K562 (cell line): ENCODE measurements around the gene SLC1A5. TPM values are rescaled to one million over a fixed set of nuclear protein-coding genes. Genes with fewer than 3 reads are reported as not detected.

Experiments
- ATAC-seq: fragments of 200-7000 bp; cut with Tn5 transposase; 3 replicates; pipeline ENCODE4 v1.9.1; 2020; ENCODE audit warnings: moderate library complexity
- BruUV-seq: library from RNA; stranded (reverse); fragments of 400-500 nt; replicated peaks from 2 replicates; lab custom pipeline; 2021; lab: Mats Ljungman, UMichigan
- CTCF ChIA-PET: fragments of 300-600 bp; formaldehyde crosslinking; extraction: SDS; loops from one replicate; lab custom pipeline; 2021; ENCODE audit warnings: low intra/inter-chr PET ratio; lab: Yijun Ruan, JAX
- POLR2A ChIA-PET: fragments of 300-600, 350-650 bp; sonication (Branson Sonifier 250); formaldehyde crosslinking; extraction: SDS; loops from one replicate; lab custom pipeline; 2021; ENCODE audit warnings: antibody characterized with exemption, inconsistent platforms; lab: Yijun Ruan, JAX
- DNase-seq, 4 experiments: peaks; one replicate each; pipeline versions ENCODE4 v3.0.0 to v3.0.0-alpha.2; 2011 to 2018; ENCODE audit warnings: low spot score in 3 of 4, mixed read lengths in 3 of 4; ENCODE audit errors: extremely low read depth in 1 of 4
- FAIRE-seq: peaks from 2 replicates; lab custom pipeline; 2011; peaks lifted over from hg19 to GRCh38; lab: Jason Lieb, UNC
- H2AFZ ChIP-seq: 2 replicates; pipeline ENCODE4 v1.6.0; 2011; ENCODE audit warnings: low read depth, low read length, control low read depth, inconsistent platforms
- H3K27ac ChIP-seq: fragments of 200-600 bp; 3 replicates; pipeline ENCODE4 v1.8.0; 2011; ENCODE audit warnings: low read depth, mild to moderate bottlenecking, control low read depth, inconsistent platforms, low read length, moderate library complexity, mixed read lengths; ENCODE audit errors: extremely low read depth
- H3K27me3 ChIP-seq, 2 experiments: fragments of 300-600 bp in 1 of 2; 2 replicates in 1 of 2; 3 replicates in 1 of 2; pipeline versions ENCODE4 v1.6.0 to v1.8.0; 2011; ENCODE audit warnings: inconsistent platforms in 2 of 2, low read length in 2 of 2, mild to moderate bottlenecking in 1 of 2, mixed read lengths in 1 of 2, moderate library complexity in 1 of 2; ENCODE audit not compliant: control insufficient read depth in 2 of 2, insufficient read depth in 2 of 2
- H3K36me3 ChIP-seq: fragments of 300-600 bp; 3 replicates; pipeline ENCODE4 v1.8.0; 2011; ENCODE audit warnings: mild to moderate bottlenecking, low read length, inconsistent platforms; ENCODE audit not compliant: control insufficient read depth, insufficient read depth
- H3K4me1 ChIP-seq, 2 experiments: fragments of 200-600 bp in 1 of 2; replicated peaks in 1 of 2; 2 replicates in 1 of 2; 3 replicates in 1 of 2; pipeline versions ENCODE4 v1.5.1 to v1.8.0; 2011; ENCODE audit warnings: inconsistent platforms in 2 of 2, low read length in 2 of 2, mild to moderate bottlenecking in 1 of 2, mixed read lengths in 1 of 2, moderate library complexity in 1 of 2; ENCODE audit not compliant: control insufficient read depth in 2 of 2, insufficient read depth in 2 of 2
- H3K4me2 ChIP-seq: 2 replicates; pipeline ENCODE4 v1.6.1; 2011; ENCODE audit warnings: low read length, control low read depth, inconsistent platforms, mixed read lengths; ENCODE audit not compliant: insufficient read depth
- H3K4me3 ChIP-seq: fragments of 200-600 bp; sonication (generic), shearing (Covaris generic); 2 replicates; pipeline ENCODE4 v1.5.1; 2016; ENCODE audit warnings: control low read depth, inconsistent platforms
- H3K79me2 ChIP-seq: fragments of 200-600 bp; 3 replicates; pipeline ENCODE4 v1.8.0; 2011; ENCODE audit warnings: low read length, inconsistent platforms; ENCODE audit not compliant: control insufficient read depth, insufficient read depth
- H3K9ac ChIP-seq, 2 experiments: 2 replicates each; pipeline versions ENCODE4 v1.6.0 to v1.6.1; 2011; ENCODE audit warnings: low read depth in 2 of 2, low read length in 2 of 2, control low read depth in 1 of 2, inconsistent platforms in 1 of 2, mild to moderate bottlenecking in 1 of 2, mixed read lengths in 1 of 2; ENCODE audit not compliant: insufficient read depth in 1 of 2
- H3K9me1 ChIP-seq: one replicate; pipeline ENCODE4 v1.6.0; 2011; ENCODE audit warnings: inconsistent platforms, mild to moderate bottlenecking, low read length, moderate library complexity; ENCODE audit not compliant: control insufficient read depth, insufficient read depth
- H3K9me3 ChIP-seq: replicated peaks from 2 replicates; pipeline ENCODE4 v1.5.1; 2011; ENCODE audit warnings: low read depth, low read length, inconsistent platforms; ENCODE audit not compliant: control insufficient read depth, insufficient read depth
- H4K20me1 ChIP-seq: replicated peaks from 2 replicates; pipeline ENCODE4 v1.6.1; 2011; ENCODE audit warnings: low read length, inconsistent platforms, mixed read lengths; ENCODE audit not compliant: control insufficient read depth, insufficient read depth
- CBFB ChIP-seq: sonication (generic); formaldehyde crosslinking; IDR thresholded peaks from 2 replicates; pipeline ENCODE4 v1.4.0; 2020; ENCODE audit warnings: mild to moderate bottlenecking, missing genetic modification reagents
- CCNT2 ChIP-seq: IDR thresholded peaks from 2 replicates; pipeline ENCODE4 v1.6.1; 2011; ENCODE audit warnings: borderline replicate concordance, low read depth, mild to moderate bottlenecking, moderate library complexity, mixed read lengths, low read length; ENCODE audit not compliant: insufficient read length; ENCODE audit errors: extremely low read depth
- CREB1 ChIP-seq, 2 experiments: sonication (generic) in 1 of 2; formaldehyde crosslinking in 1 of 2; IDR thresholded peaks; 2 replicates each; pipeline versions ENCODE4 v1.6.1 to v1.8.0; 2012 to 2022; ENCODE audit warnings: inconsistent platforms in 1 of 2, mild to moderate bottlenecking in 1 of 2, missing genetic modification reagents in 1 of 2, moderate library complexity in 1 of 2
- EWSR1 ChIP-seq: fragments of 450-650 bp; IDR thresholded peaks from 2 replicates; pipeline ENCODE4 v1.6.1; 2018; ENCODE audit warnings: borderline replicate concordance, mild to moderate bottlenecking, low read depth, moderate library complexity; ENCODE audit not compliant: partially characterized antibody
- FOXP1 ChIP-seq: sonication (generic); formaldehyde crosslinking; IDR thresholded peaks from 2 replicates; pipeline ENCODE4 v1.8.0; 2022; ENCODE audit warnings: mild to moderate bottlenecking, missing genetic modification reagents
- IRF2 ChIP-seq: sonication (generic); formaldehyde crosslinking; IDR thresholded peaks from 2 replicates; pipeline ENCODE4 v1.8.1; 2022; ENCODE audit warnings: mild to moderate bottlenecking, missing genetic modification reagents
- MTF1 ChIP-seq: fragments of 250-450 bp; sonication (Bioruptor Pico); IDR thresholded peaks from 2 replicates; pipeline ENCODE4 v1.9.0; 2021; ENCODE audit warnings: moderate library complexity, mild to moderate bottlenecking, inconsistent platforms, borderline replicate concordance
- NFIC ChIP-seq: fragments of 450-650 bp; IDR thresholded peaks from 2 replicates; pipeline ENCODE4 v1.6.1; 2017; ENCODE audit warnings: mild to moderate bottlenecking, inconsistent platforms
- NR1H2 ChIP-seq: sonication (generic); formaldehyde crosslinking; IDR thresholded peaks from 2 replicates; pipeline ENCODE4 v1.4.0; 2020; ENCODE audit warnings: mild to moderate bottlenecking, missing genetic modification reagents
- PHTF2 ChIP-seq: fragments of 250-450 bp; sonication (Bioruptor Pico); IDR thresholded peaks from 2 replicates; pipeline ENCODE4 v1.5.0; 2021; ENCODE audit warnings: mild to moderate bottlenecking
- SMARCA5 ChIP-seq: fragments of 450-650 bp; IDR thresholded peaks from 2 replicates; pipeline ENCODE4 v1.6.1; 2016
- ZNF133 ChIP-seq: fragments of 250-450 bp; sonication (Bioruptor Pico); IDR thresholded peaks from 2 replicates; pipeline ENCODE4 v1.4.0; 2020; ENCODE audit warnings: mild to moderate bottlenecking
- ZNF174 ChIP-seq: fragments of 250-450 bp; sonication (Bioruptor Pico); IDR thresholded peaks from 2 replicates; pipeline ENCODE4 v1.4.0; 2020; ENCODE audit warnings: mild to moderate bottlenecking
- ZNF239 ChIP-seq: fragments of 250-450 bp; sonication (Bioruptor Pico); IDR thresholded peaks from 2 replicates; pipeline ENCODE4 v1.4.0; 2020; ENCODE audit warnings: mild to moderate bottlenecking
- ZNF644 ChIP-seq: fragments of 200-800 bp; sonication (Bioruptor generic); IDR thresholded peaks from 2 replicates; pipeline ENCODE4 v1.6.1; 2016; ENCODE audit warnings: low read depth, missing genetic modification characterization, missing compliant biosample characterization
- ZNF77 ChIP-seq: fragments of 250-450 bp; sonication (Bioruptor Pico); IDR thresholded peaks from 2 replicates; pipeline ENCODE4 v1.5.0; 2020
- ZSCAN29 ChIP-seq: fragments of 450-650 bp; IDR thresholded peaks from 2 replicates; pipeline ENCODE4 v1.6.1; 2017
- WGBS: fragments of 100-300 bp; shearing (Covaris generic); methylation state at CpG from one replicate; pipeline ENCODE4 v1.1.6; 2016; ENCODE audit warnings: low coverage, mixed read lengths; ENCODE audit not compliant: insufficient coverage; ENCODE audit errors: missing lambda C conversion rate; 5-methylcytosine and 5-hydroxymethylcytosine counted together
- in situ Hi-C: fragments of 300-500 bp; cut with MboI; formaldehyde crosslinking; loops from 4 replicates; pipeline ENCODE4 v1.15.0; 2018; ENCODE audit warnings: inconsistent platforms, mixed read lengths
- intact Hi-C: fragments of 100-400 bp; cut with micrococcal nuclease; formaldehyde crosslinking; loops from 2 replicates; pipeline ENCODE4 v1.14.2; 2022
- polyA plus RNA-seq, 8 experiments: library from polyadenylated mRNA; depleted of rRNA in 4 of 8; stranded (reverse) in 5 of 8; unstranded in 3 of 8; fragments of >200 nt; fragmentation: Nextera tagmentation in 2 of 8; fragmentation: Illumina TruSeq in 1 of 8; extraction: Ambion mirVana in 2 of 8; extraction: Trizol in 1 of 8; gene quantifications; 2 replicates each; pipeline versions ENCODE4 v1.2.1 to v1.2.3, GENCODE V29; 2011 to 2014; ENCODE audit warnings: inconsistent platforms in 1 of 8, missing spikeins in 1 of 8
- total RNA-seq, 7 experiments: library from RNA; depleted of rRNA in 6 of 7; stranded (reverse); fragments of >200 nt in 6 of 7; fragmentation: Illumina TruSeq in 2 of 7; extraction: Trizol in 2 of 7; gene quantifications; 2 replicates each; pipeline versions ENCODE4 v1.2.1 to v1.2.3, GENCODE V29; 2011 to 2021; ENCODE audit warnings: low replicate concordance in 1 of 7

SLC1A5 gene
- total and polyA plus RNA-seq, 9 of the 15 experiments (the other 6 are each of a cell fraction or from before 2014, with no cell fraction given): 31.2 to 417 (median 134) TPM

DNA sequence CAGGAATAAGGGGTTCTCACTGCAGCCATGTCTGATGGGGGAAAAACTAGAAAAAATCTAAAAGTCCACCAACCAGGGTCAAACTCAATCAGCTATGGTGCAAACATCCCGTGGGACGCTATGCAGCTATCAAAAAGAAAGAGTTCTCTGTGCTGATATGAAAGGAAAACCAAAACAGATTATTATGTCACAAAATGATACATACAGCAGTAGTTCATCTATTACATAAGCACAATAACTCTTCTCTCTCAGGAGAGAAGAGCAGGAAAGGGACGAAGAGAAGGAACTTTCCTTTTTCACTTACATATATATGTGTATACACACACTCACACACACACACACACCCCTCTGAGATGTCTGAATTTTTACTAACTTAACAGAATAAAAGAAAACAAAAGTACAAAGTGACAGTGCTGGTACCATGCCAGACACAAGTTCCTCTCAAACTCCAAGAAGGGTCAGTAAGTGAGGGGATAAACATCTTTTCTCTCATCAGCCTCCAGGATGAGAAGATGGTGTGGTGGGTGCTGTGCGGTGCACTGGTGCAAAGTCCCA, 45.4 kb downstream of the SLC1A5 start:
- no peak for FAIRE-seq
- no peak overlapping the region for H3K4me3 ChIP-seq
- CTCF ChIA-PET: no interaction called here
- no peak overlapping the region; a peak in 1 of 4 replicates for H3K9ac ChIP-seq
- H3K27me3 ChIP-seq: no peaks in the 10 kb centered on the region
- peaks cover 53% of the 10 kb centered on the region; the same call in 2 of the 3 replicates for H3K36me3 ChIP-seq
- ATAC-seq: no peak
- peaks cover 49% of the 10 kb centered on the region for H4K20me1 ChIP-seq
- 77% methylated on average over 4 of the region's 4 CpGs for WGBS
- no TSS peak for BruUV-seq
- intact Hi-C loops: no loop called here
- TF ChIP-seq FOXP1 (CRISPR knock-in tag) (no peak), EWSR1 (no peak), ZNF239 (CRISPR knock-in tag) (no peak), NFIC (no peak), ZNF77 (CRISPR knock-in tag) (no peak), ZNF644 (tag) (no peak), ZNF133 (CRISPR knock-in tag) (no peak), ZNF174 (CRISPR knock-in tag) (no peak), IRF2 (no peak), SMARCA5 (no peak), NR1H2 (CRISPR knock-in tag) (no peak), CREB1 (IDR thresholded peaks at IDR 0.05) (no peak), CREB1 (CRISPR knock-in tag; IDR thresholded peaks at IDR 0.05) (no peak), PHTF2 (CRISPR knock-in tag) (no peak), MTF1 (no peak), CBFB (CRISPR knock-in tag) (no peak), ZSCAN29 (no peak), CCNT2 (no peak)
- TF ChIP-seq, all 486 proteins: peak for 0
- no peak for DNase-seq
- Histone ChIP-seq H3K4me2 (no peak overlapping the region), H3K4me1 (peaks cover 17 to 46% of the 10 kb centered on the region in 2 experiments; a peak in 4 of 5 replicates), H2AFZ (no peak overlapping the region), H3K79me2 (peaks cover 87% of the 10 kb centered on the region), H3K27ac (no peak overlapping the region), H3K9me1 (peaks cover 5% of the 10 kb centered on the region), H3K9me3 (no peaks in the 10 kb centered on the region)
- POLR2A ChIA-PET: interaction anchor here (0.7 to 1.9 kb wide), 3 partner anchors 10 to 51 kb away, joined by 3 to 6 read pairs (median 3); no protein-coding TSS in a partner anchor
- in situ Hi-C loops: no loop called here
